Measurements from ENCODE around the gene PLXNA3. TPM values are rescaled to one million over a fixed set of nuclear protein-coding genes. Genes with fewer than 3 reads are reported as not detected.

The PLXNA3 gene
- total and polyA plus RNA-seq, 12 donors: 9.7 to 35.3 (median 16.7) TPM

DNA sequence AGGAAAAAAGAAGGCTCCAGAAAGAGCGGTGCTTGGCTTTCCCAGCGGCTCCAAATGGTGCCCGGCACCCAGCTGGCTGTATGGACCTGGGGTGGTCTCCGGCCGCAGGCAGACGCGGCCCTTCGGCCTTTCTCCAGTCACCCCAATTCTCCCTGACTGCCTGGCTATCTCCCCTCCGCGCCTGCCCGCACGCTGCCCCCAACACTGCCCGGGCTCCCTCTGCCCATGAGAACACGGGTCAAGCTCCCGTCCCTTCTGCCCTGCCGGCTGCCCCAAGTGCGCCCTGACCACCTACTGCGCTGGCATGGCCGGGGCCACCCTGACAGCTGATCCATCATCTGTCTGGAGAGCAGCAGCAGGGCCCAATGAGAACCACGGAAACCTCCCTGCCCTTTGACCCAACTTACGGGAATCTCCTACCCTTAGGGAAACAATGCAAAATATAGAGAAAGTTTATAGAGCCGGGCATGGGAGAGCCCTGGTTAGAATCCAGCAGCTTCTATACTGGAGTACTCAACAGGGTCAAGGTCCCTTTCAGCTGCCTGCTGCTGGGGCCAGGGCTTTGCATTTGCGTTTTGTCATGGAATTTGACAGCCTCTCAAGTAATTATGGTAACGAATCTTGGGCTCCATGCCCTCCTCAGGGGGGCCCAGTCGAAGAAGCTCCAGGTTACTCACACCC is 59.2 kb downstream of the PLXNA3 start:
- ATAC-seq: peak in 5 of 8 donors; percentile 7 to 19 (median 11)
- Histone ChIP-seq H3K4me3 (peak overlapping the region in 9 of 10 donors; percentile 23 to 82 (median 73)), H3K27ac (peak overlapping the region; percentile 84 to 99 (median 94)), H3K36me3 (no peaks in the 10 kb centered on the region), H3K9me3 (peaks cover 0 to 4% (median 0%) of the 10 kb centered on the region in 11 donors), H3K27me3 (peaks cover 0 to 5% (median 0%) of the 10 kb centered on the region in 7 donors), H3K4me1 (peaks cover 0 to 27% (median 13%) of the 10 kb centered on the region in 9 donors)
- no peak for DNase-seq
- WGBS, 2 donors: 30 to 37% methylated on average over 24 to 25 of the region's 25 CpGs
- intact Hi-C loops (cut with DNase I): loop anchor here in 2 of 10 donors (2.0 to 10.0 kb wide), 3 partner anchors 26 to 122 kb away; partner anchors contain the start of genes PLXNA3 (in 1 of the 2), RPL10 (in 1 of the 2) and SLC10A3 (in 1 of the 2)
- TF ChIP-seq, protein P1, sequence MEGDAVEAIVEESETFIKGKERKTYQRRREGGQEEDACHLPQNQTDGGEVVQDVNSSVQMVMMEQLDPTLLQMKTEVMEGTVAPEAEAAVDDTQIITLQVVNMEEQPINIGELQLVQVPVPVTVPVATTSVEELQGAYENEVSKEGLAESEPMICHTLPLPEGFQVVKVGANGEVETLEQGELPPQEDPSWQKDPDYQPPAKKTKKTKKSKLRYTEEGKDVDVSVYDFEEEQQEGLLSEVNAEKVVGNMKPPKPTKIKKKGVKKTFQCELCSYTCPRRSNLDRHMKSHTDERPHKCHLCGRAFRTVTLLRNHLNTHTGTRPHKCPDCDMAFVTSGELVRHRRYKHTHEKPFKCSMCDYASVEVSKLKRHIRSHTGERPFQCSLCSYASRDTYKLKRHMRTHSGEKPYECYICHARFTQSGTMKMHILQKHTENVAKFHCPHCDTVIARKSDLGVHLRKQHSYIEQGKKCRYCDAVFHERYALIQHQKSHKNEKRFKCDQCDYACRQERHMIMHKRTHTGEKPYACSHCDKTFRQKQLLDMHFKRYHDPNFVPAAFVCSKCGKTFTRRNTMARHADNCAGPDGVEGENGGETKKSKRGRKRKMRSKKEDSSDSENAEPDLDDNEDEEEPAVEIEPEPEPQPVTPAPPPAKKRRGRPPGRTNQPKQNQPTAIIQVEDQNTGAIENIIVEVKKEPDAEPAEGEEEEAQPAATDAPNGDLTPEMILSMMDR (IDR thresholded peaks at IDR 0.05): no peak

DNA sequence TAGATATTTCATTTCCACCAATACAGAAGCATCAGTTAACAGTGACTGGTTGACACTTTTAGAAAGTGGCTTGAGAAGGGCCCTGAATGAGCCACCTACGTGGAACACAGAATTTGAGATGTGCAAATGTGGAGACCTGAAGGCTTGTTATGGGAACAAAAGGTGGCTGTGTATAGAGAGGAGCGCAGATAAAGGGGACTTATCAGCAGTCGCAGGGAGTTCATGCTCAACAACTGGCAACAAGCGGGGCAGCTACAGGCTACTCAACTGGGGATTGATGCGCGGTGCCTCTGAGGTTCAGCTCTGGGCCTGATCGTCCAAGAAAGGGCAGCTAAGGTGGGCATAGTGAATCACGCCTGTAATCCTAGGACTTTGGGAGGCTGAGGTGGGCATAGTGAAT is 61.3 kb downstream of the PLXNA3 start:
- no peak overlapping the region for H3K4me3 ChIP-seq
- TF ChIP-seq, protein P1 (IDR thresholded peaks at IDR 0.05): no peak
- WGBS, 2 donors: 89 to 91% methylated on average over 8 of the region's 8 CpGs
- DNase-seq: no peak
- H3K36me3 ChIP-seq: no peaks in the 10 kb centered on the region
- peaks cover 0 to 4% (median 0%) of the 10 kb centered on the region in 11 donors for H3K9me3 ChIP-seq
- ATAC-seq: no peak
- peaks cover 0 to 9% (median 0%) of the 10 kb centered on the region in 7 donors for H3K27me3 ChIP-seq
- H3K27ac ChIP-seq: no peak overlapping the region
- peaks cover 0 to 25% (median 13%) of the 10 kb centered on the region in 9 donors for H3K4me1 ChIP-seq
- intact Hi-C loops (cut with DNase I): loop anchor here in 1 of 10 donors (10.0 kb wide), 2 partner anchors 65 to 125 kb away; partner anchors contain the start of genes PLXNA3 and RPL10

DNA sequence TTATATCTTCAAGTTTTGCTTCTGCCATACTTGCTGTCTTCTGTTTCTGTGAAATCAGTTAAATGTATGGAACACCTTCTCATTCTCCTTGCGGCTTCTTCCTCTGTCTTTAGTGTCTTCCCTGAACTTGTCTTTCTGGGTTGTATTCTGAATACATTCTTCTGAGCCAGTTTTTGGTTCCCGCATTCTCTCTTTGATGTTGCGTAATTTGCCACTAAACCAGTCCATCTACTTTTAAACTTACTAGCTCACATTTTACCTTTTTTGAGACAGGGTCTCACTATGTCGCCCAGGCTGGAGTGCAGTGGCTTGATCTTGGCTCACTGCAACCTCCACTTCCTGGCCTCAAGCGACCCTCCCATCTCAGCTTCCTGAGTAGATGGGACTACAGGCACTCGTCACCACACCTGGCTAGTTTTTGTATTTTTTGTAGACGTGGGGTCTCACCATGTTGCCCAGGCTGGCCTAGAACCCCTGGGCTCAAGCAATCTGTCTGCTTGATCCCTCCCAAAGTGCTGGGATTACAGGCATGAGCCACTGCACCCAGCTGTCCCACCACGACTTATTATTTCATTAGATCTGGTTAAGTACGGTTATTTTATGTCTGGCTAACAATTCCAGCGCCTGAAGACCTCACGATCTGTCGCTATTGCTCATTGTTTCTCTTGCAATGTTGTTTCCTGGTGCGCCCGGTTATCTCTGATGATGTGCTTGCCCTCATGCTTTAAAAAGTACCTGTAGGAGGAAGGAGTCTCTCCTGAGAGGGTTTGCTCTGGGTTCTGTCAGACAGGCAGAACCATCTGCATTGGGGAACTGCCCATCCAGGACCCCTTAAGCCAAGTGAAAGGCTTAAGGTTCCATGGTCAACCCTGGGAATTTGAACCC is 67.8 kb downstream of the PLXNA3 start:
- TF ChIP-seq, protein P1 (IDR thresholded peaks at IDR 0.05): no peak
- Histone ChIP-seq H3K4me3 (no peak overlapping the region), H3K36me3 (no peaks in the 10 kb centered on the region), H3K9me3 (no peaks in the 10 kb centered on the region), H3K27ac (peak overlapping the region in 1 of 10 donors; percentile 89), H3K4me1 (peaks cover 0 to 10% (median 0%) of the 10 kb centered on the region in 9 donors), H3K27me3 (peaks cover 0 to 13% (median 0%) of the 10 kb centered on the region in 7 donors)
- intact Hi-C loops (cut with DNase I): no loop called here
- ATAC-seq (no peak), DNase-seq (no peak)
- WGBS, 2 donors: 82 to 85% methylated on average over 14 of the region's 14 CpGs

Data from heart right ventricle (tissue), 16 donors.